Mucosa of gallbladder (tissue), 1 donor: ENCODE results near the gene CCDC33. TPM values are rescaled to one million over a fixed set of nuclear protein-coding genes. Genes with fewer than 3 reads are reported as not detected.

Experiments
- DNase-seq: peaks from one replicate; pipeline ENCODE4 v3.0.0-alpha.2; 2020; ENCODE audit warnings: low spot score
- total RNA-seq: library from RNA; stranded (reverse); gene quantifications from one replicate; pipeline ENCODE4 v1.2.1, GENCODE V29; 2021
- donor health status: DM: no; HTN: no; CAD: no.

The CCDC33 gene
- total RNA-seq, 1 donor from 2014 or later: 1.0 TPM

GRCh38 chr15:74258456-74259291 is 22.5 kb downstream of the CCDC33 start:
- DNase-seq: no peak

GRCh38 chr15:74259292-74259648 is 23.1 kb downstream of the CCDC33 start:
- DNase-seq: no peak

- DNase-seq: no peak
Measured at GRCh38 chr15:74259821-74260607, 23.9 kb downstream of the CCDC33 start.

GRCh38 chr15:74261041-74261440 is 24.9 kb downstream of the CCDC33 start:
- no peak for DNase-seq

- no peak for DNase-seq
Measured at GRCh38 chr15:74261685-74262084, 25.6 kb downstream of the CCDC33 start.

GRCh38 chr15:74262151-74262550 is 26.0 kb downstream of the CCDC33 start:
- DNase-seq: no peak

GRCh38 chr15:74262625-74263024 is 26.5 kb downstream of the CCDC33 start:
- no peak for DNase-seq

GRCh38 chr15:74263466-74263865 is 27.3 kb downstream of the CCDC33 start:
- no peak for DNase-seq

GRCh38 chr15:74264081-74264501 is 28.0 kb downstream of the CCDC33 start:
- no peak for DNase-seq

- DNase-seq: no peak
Measured at GRCh38 chr15:74265046-74265639, 29.0 kb downstream of the CCDC33 start.

- DNase-seq: no peak
Measured at GRCh38 chr15:74268020-74268419, 31.9 kb downstream of the CCDC33 start.

- DNase-seq: no peak
Measured at GRCh38 chr15:74269362-74270035, 33.4 kb downstream of the CCDC33 start.

GRCh38 chr15:74270155-74270554 is 34.0 kb downstream of the CCDC33 start:
- no peak for DNase-seq

GRCh38 chr15:74270854-74271520 is 34.9 kb downstream of the CCDC33 start:
- no peak for DNase-seq

GRCh38 chr15:74272812-74273211 is 36.7 kb downstream of the CCDC33 start:
- no peak for DNase-seq

- no peak for DNase-seq
Measured at GRCh38 chr15:74274470-74275038, 38.4 kb downstream of the CCDC33 start.

- DNase-seq: no peak
Measured at GRCh38 chr15:74275957-74276356, 39.8 kb downstream of the CCDC33 start.

GRCh38 chr15:74276560-74276959 is 40.4 kb downstream of the CCDC33 start:
- DNase-seq: no peak

- no peak for DNase-seq
Measured at GRCh38 chr15:74277242-74277810, 41.2 kb downstream of the CCDC33 start.

- no peak for DNase-seq
Measured at GRCh38 chr15:74278207-74278606, 42.1 kb downstream of the CCDC33 start.
